SK-N-SH treated with all-trans-retinoic acid at 6 μM for 48 hours (cell line): ENCODE results near the gene IPO4.
"Not testable (repeated sequence)": the region's sequence is repeated elsewhere in the genome, so short reads cannot be mapped to it uniquely, and the experiment has no call there.

Source experiments
- ATAC-seq: fragments of 200-7000 bp; cut with Tn5 transposase; 3 replicates; pipeline ENCODE4 v1.9.1; 2020; ENCODE audit warnings: mild to moderate bottlenecking, moderate library complexity
- ARNTL ChIP-seq: fragments of 450-650 bp; formaldehyde crosslinking; IDR thresholded peaks from 2 replicates; pipeline ENCODE4 v1.5.0; 2020; ENCODE audit warnings: low read depth, mild to moderate bottlenecking, moderate library complexity, borderline replicate concordance
- BACH2 ChIP-seq: fragments of 250-450 bp; sonication (Bioruptor Pico); IDR thresholded peaks from 2 replicates; pipeline ENCODE4 v1.9.0; 2021; ENCODE audit warnings: mild to moderate bottlenecking, borderline replicate concordance
- CSDC2 ChIP-seq: fragments of 250-450 bp; sonication (Bioruptor Pico); IDR thresholded peaks from 2 replicates; pipeline ENCODE4 v1.5.0; 2020; ENCODE audit warnings: mild to moderate bottlenecking, moderate library complexity
- ESRRG ChIP-seq: fragments of 250-450 bp; sonication (Bioruptor Pico); IDR thresholded peaks from 2 replicates; pipeline ENCODE4 v1.6.1; 2021; ENCODE audit warnings: mild to moderate bottlenecking
- GLIS3 ChIP-seq: fragments of 250-450 bp; sonication (Bioruptor Pico); IDR thresholded peaks from 2 replicates; pipeline ENCODE4 v1.5.0; 2020; ENCODE audit warnings: mild to moderate bottlenecking, moderate library complexity
- ISL1 ChIP-seq: fragments of 250-450 bp; sonication (Bioruptor Pico); IDR thresholded peaks from 2 replicates; pipeline ENCODE4 v2.1.2; 2022; ENCODE audit warnings: mild to moderate bottlenecking, moderate library complexity
- OSR1 ChIP-seq: fragments of 250-450 bp; sonication (Bioruptor Pico); IDR thresholded peaks from 2 replicates; pipeline ENCODE4 v1.8.0; 2022; ENCODE audit warnings: moderate library complexity, mild to moderate bottlenecking, inconsistent platforms
- PPARA ChIP-seq: fragments of 250-450 bp; sonication (Bioruptor Pico); IDR thresholded peaks from 2 replicates; pipeline ENCODE4 v1.5.0; 2020; ENCODE audit warnings: mild to moderate bottlenecking, borderline replicate concordance
- RARB ChIP-seq: fragments of 250-450 bp; sonication (Bioruptor Pico); IDR thresholded peaks from 2 replicates; pipeline ENCODE4 v1.8.0; 2021; ENCODE audit warnings: mild to moderate bottlenecking, moderate library complexity
- SNAI2 ChIP-seq: fragments of 250-450 bp; sonication (Bioruptor Pico); IDR thresholded peaks from 2 replicates; pipeline ENCODE4 v1.5.0; 2020; ENCODE audit warnings: mild to moderate bottlenecking, moderate library complexity
- TCF4 ChIP-seq: fragments of 250-450 bp; sonication (Bioruptor Pico); IDR thresholded peaks from 2 replicates; pipeline ENCODE4 v1.8.0; 2021; ENCODE audit warnings: mild to moderate bottlenecking, moderate library complexity, borderline replicate concordance
- TOX ChIP-seq: fragments of 250-450 bp; sonication (Bioruptor Pico); IDR thresholded peaks from 2 replicates; pipeline ENCODE4 v1.8.0; 2021; ENCODE audit warnings: mild to moderate bottlenecking, moderate library complexity, borderline replicate concordance
- ZC3H10 ChIP-seq: fragments of 250-450 bp; sonication (Bioruptor Pico); IDR thresholded peaks from 2 replicates; pipeline ENCODE4 v1.5.1; 2021; ENCODE audit warnings: mild to moderate bottlenecking, moderate library complexity
- ZFP3 ChIP-seq: fragments of 250-450 bp; sonication (Bioruptor Pico); IDR thresholded peaks from 2 replicates; pipeline ENCODE4 v1.5.0; 2020; ENCODE audit warnings: mild to moderate bottlenecking, moderate library complexity
- ZFP30 ChIP-seq: fragments of 450-650 bp; formaldehyde crosslinking; IDR thresholded peaks from 2 replicates; pipeline ENCODE4 v1.5.0; 2022; ENCODE audit warnings: mild to moderate bottlenecking, moderate library complexity
- ZNF565 ChIP-seq: fragments of 450-650 bp; formaldehyde crosslinking; conservative IDR thresholded peaks from 2 replicates; pipeline ENCODE4 v1.5.0; 2020; ENCODE audit warnings: low read depth, mild to moderate bottlenecking, moderate library complexity
- ZNF70 ChIP-seq: fragments of 450-650 bp; formaldehyde crosslinking; IDR thresholded peaks from 2 replicates; pipeline ENCODE4 v1.5.0; 2020; ENCODE audit warnings: mild to moderate bottlenecking, moderate library complexity
- ZNF8 ChIP-seq: fragments of 450-650 bp; formaldehyde crosslinking; IDR thresholded peaks from 2 replicates; pipeline ENCODE4 v1.5.0; 2020; ENCODE audit warnings: mild to moderate bottlenecking, moderate library complexity
- TF ChIP-seq, protein P1 (sequence below): fragments of 250-450 bp; sonication (Bioruptor Pico); IDR thresholded peaks from 2 replicates; pipeline ENCODE4 v1.5.1; 2021; ENCODE audit warnings: mild to moderate bottlenecking, moderate library complexity
- TF ChIP-seq, protein P2 (sequence below): fragments of 250-450 bp; sonication (Bioruptor Pico); IDR thresholded peaks from 2 replicates; pipeline ENCODE4 v1.5.0; 2020; ENCODE audit warnings: mild to moderate bottlenecking, moderate library complexity
- TF ChIP-seq, protein P3 (sequence below): fragments of 250-450 bp; sonication (Bioruptor Pico); IDR thresholded peaks from 2 replicates; pipeline ENCODE4 v1.8.0; 2020; ENCODE audit warnings: mild to moderate bottlenecking, moderate library complexity, borderline replicate concordance

Gene IPO4

DNA sequence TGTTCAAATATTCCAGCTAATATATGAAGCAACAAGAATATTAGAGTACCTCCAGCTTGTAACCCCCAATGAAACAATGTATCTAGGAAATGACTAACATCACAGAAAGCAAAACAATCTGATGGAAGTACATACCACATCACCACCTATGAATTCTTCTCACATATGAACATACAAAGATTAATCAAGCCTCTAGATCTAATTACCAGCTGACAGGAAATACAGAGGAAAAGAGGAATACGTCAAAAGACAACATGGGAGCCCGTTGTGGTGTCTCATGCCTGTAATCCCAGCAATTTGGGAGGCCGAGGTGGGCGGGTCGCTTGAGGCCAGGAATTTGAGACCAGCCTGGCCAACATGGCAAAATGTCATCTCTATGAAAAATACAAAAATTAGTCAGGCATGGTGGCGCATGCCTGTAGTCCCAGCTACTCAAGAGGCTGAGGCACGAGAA is 36.0 kb upstream of the IPO4 start:
- ATAC-seq: peak; percentile 52; the same call in 2 of the 3 replicates
- TF ChIP-seq ESRRG (no peak), ARNTL (no peak), BACH2 (CRISPR knock-in tag) (no peak), SNAI2 (CRISPR knock-in tag) (no peak), TCF4 (CRISPR knock-in tag) (no peak), ZNF8 (no peak), RARB (CRISPR knock-in tag) (no peak), PPARA (no peak), CSDC2 (CRISPR knock-in tag) (no peak), ZFP3 (CRISPR knock-in tag) (no peak), TOX (CRISPR knock-in tag) (no peak), ZNF565 (no peak), ZC3H10 (no peak), ZFP30 (no peak)
- TF ChIP-seq, protein P1, sequence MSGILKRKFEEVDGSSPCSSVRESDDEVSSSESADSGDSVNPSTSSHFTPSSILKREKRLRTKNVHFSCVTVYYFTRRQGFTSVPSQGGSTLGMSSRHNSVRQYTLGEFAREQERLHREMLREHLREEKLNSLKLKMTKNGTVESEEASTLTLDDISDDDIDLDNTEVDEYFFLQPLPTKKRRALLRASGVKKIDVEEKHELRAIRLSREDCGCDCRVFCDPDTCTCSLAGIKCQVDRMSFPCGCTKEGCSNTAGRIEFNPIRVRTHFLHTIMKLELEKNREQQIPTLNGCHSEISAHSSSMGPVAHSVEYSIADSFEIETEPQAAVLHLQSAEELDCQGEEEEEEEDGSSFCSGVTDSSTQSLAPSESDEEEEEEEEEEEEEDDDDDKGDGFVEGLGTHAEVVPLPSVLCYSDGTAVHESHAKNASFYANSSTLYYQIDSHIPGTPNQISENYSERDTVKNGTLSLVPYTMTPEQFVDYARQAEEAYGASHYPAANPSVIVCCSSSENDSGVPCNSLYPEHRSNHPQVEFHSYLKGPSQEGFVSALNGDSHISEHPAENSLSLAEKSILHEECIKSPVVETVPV (CRISPR knock-in tag): no peak
- TF ChIP-seq, protein P2, sequence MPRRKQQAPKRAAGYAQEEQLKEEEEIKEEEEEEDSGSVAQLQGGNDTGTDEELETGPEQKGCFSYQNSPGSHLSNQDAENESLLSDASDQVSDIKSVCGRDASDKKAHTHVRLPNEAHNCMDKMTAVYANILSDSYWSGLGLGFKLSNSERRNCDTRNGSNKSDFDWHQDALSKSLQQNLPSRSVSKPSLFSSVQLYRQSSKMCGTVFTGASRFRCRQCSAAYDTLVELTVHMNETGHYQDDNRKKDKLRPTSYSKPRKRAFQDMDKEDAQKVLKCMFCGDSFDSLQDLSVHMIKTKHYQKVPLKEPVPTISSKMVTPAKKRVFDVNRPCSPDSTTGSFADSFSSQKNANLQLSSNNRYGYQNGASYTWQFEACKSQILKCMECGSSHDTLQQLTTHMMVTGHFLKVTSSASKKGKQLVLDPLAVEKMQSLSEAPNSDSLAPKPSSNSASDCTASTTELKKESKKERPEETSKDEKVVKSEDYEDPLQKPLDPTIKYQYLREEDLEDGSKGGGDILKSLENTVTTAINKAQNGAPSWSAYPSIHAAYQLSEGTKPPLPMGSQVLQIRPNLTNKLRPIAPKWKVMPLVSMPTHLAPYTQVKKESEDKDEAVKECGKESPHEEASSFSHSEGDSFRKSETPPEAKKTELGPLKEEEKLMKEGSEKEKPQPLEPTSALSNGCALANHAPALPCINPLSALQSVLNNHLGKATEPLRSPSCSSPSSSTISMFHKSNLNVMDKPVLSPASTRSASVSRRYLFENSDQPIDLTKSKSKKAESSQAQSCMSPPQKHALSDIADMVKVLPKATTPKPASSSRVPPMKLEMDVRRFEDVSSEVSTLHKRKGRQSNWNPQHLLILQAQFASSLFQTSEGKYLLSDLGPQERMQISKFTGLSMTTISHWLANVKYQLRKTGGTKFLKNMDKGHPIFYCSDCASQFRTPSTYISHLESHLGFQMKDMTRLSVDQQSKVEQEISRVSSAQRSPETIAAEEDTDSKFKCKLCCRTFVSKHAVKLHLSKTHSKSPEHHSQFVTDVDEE: no peak
- TF ChIP-seq, all 23 proteins: peak for 0

DNA sequence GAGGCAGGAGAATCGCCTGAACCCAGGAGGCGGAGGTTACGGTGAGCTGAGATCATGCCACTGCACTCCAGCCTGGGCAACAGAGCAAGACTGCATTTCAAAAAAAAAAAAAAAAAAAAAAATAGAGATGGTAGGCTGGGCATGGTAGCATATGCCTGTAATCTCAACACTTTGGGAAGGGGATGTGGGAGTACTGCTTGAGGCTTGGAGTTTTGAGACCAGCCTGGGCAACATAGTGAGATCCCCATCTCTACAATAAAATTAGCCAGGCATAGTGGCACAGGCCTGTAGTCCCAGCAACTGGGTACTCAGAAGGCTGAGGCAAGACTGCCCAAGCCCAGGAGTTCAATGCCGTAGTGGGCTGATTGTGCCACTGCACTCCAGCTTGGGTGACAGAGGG is 34.4 kb upstream of the IPO4 start:
- not testable (repeated sequence) for ATAC-seq

DNA sequence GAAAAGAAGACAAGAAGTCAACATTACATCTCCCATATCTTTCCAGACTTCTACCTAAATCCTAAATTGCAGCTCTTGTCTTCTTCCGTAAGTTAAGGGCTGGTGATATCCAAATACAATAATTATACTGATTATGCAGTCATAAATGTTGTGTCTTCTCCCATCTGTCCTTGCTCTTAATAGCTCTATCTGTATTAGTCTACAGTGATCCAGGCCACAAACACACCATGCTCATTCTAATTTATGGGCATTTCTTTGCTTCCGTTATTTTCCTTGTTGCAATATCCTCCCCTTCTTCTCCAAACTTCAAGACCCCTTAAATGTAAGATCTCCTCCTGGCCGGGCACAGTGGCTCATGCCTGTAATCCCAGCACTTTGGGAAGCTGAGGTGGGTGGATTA is 30.9 kb upstream of the IPO4 start:
- no peak for ATAC-seq
- TF ChIP-seq, protein P3, sequence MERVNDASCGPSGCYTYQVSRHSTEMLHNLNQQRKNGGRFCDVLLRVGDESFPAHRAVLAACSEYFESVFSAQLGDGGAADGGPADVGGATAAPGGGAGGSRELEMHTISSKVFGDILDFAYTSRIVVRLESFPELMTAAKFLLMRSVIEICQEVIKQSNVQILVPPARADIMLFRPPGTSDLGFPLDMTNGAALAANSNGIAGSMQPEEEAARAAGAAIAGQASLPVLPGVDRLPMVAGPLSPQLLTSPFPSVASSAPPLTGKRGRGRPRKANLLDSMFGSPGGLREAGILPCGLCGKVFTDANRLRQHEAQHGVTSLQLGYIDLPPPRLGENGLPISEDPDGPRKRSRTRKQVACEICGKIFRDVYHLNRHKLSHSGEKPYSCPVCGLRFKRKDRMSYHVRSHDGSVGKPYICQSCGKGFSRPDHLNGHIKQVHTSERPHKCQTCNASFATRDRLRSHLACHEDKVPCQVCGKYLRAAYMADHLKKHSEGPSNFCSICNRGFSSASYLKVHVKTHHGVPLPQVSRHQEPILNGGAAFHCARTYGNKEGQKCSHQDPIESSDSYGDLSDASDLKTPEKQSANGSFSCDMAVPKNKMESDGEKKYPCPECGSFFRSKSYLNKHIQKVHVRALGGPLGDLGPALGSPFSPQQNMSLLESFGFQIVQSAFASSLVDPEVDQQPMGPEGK: no peak
- TF ChIP-seq GLIS3 (CRISPR knock-in tag): no peak
- TF ChIP-seq ZC3H10: no peak
- TF ChIP-seq PPARA: no peak
- TF ChIP-seq ZFP3 (CRISPR knock-in tag): no peak
- TF ChIP-seq, protein P2: no peak
- TF ChIP-seq ZNF70: no peak
- no peak for TF ChIP-seq ZNF565
- no peak for TF ChIP-seq ESRRG
- TF ChIP-seq SNAI2 (CRISPR knock-in tag): no peak
- no peak for TF ChIP-seq OSR1 (CRISPR knock-in tag)
- TF ChIP-seq ZFP30: no peak
- no peak for TF ChIP-seq ISL1 (CRISPR knock-in tag)
- TF ChIP-seq BACH2 (CRISPR knock-in tag): no peak
- TF ChIP-seq, protein P1 (CRISPR knock-in tag): no peak
- no peak for TF ChIP-seq TCF4 (CRISPR knock-in tag)
- no peak for TF ChIP-seq RARB (CRISPR knock-in tag)
